ENCODE measurements around the gene CD300LB.

DNA sequence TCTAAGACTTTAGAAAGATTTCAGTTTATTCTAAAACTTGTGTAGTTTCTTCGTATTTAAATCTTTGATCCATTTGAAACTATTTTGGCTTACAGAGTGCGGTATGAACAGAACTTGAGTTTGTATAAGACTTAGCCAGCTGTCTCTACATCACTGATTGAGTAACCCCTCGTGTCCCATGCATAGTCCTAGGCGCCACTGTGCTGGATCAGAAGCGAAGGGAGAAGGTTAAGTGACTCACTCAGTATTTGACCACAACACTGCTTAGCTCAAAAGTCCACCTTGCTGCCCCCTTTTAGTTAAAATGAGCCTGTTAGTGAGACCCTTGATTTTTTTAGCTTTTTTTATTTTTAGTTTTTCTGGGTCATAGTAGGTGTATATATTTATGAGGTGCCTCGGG, 28.4 kb downstream of the CD300LB start:
- TF ChIP-seq CTCF (conservative IDR thresholded peaks at IDR 0.05), result no peak
- no peak for TF ChIP-seq ZFX (IDR thresholded peaks at IDR 0.05)
